ENCODE results near the gene PPP1R1B.

- TF ChIP-seq EZH2 (IDR thresholded peaks at IDR 0.05; ENCODE audit: low read length), result no peak
- no peak for TF ChIP-seq CTCF (optimal IDR thresholded peaks at IDR 0.05 in 1 of 3, IDR thresholded peaks at IDR 0.05 in 1 of 3, conservative IDR thresholded peaks at IDR 0.05 in 1 of 3; ENCODE audit: extremely low read depth in 1 of 3, insufficient read depth in 2 of 3, low read length in 3 of 3)
Observed at GRCh38 chr17:39663340-39663687, 36.6 kb downstream of the PPP1R1B start.
